SU-DHL-6 (cell line): ENCODE data around the gene EEF2K.

Experiments
- CTCF ChIP-seq: fragments of 200-600 bp; sonication (generic); IDR thresholded peaks from one replicate; pipeline ENCODE4 v1.5.1; 2017; ENCODE audit warnings: antibody characterized with exemption, mild to moderate bottlenecking, low read length, moderate library complexity; ENCODE audit not compliant: insufficient read depth, poor library complexity, severe bottlenecking
- EZH2phosphoT487 ChIP-seq: fragments of 200-600 bp; sonication (generic), shearing (Covaris generic); conservative IDR thresholded peaks from 2 replicates; pipeline ENCODE4 v1.6.1; 2018; ENCODE audit warnings: mild to moderate bottlenecking, antibody characterized with exemption, low read length, moderate library complexity, mixed read lengths

- TF ChIP-seq EZH2phosphoT487 (no peak), CTCF (no peak)
Observed at GRCh38 chr16:22291020-22291419, 84.9 kb downstream of the EEF2K start.
